HepG2 (cell line): Measurements from ENCODE around the gene SIRT7. TPM values are rescaled to one million over a fixed set of nuclear protein-coding genes. Genes with fewer than 3 reads are reported as not detected.

Experiments used
- EZH2 ChIP-seq: conservative IDR thresholded peaks from 2 replicates; pipeline ENCODE4 v1.6.1; 2012; ENCODE audit warnings: mild to moderate bottlenecking, low read depth, low read length, moderate library complexity
- KAT7 ChIP-seq: IDR thresholded peaks from 2 replicates; pipeline ENCODE4 v1.6.1; 2018; ENCODE audit warnings: borderline replicate concordance, missing compliant biosample characterization
- KDM2A ChIP-seq: sonication (generic); formaldehyde crosslinking; IDR thresholded peaks from 2 replicates; pipeline ENCODE4 v1.4.0; 2020; ENCODE audit warnings: low read depth, missing genetic modification reagents, borderline replicate concordance
- MIER2 ChIP-seq: IDR thresholded peaks from 2 replicates; pipeline ENCODE4 v1.6.1; 2016; ENCODE audit warnings: missing biosample characterization, missing genetic modification reagents
- PRMT3 ChIP-seq: sonication (generic); formaldehyde crosslinking; IDR thresholded peaks from 2 replicates; pipeline ENCODE4 v1.8.1; 2022; ENCODE audit warnings: low read depth, mild to moderate bottlenecking, moderate library complexity, missing genetic modification reagents, borderline replicate concordance
- PTBP1 ChIP-seq: fragments of 200-400 bp; formaldehyde crosslinking; IDR thresholded peaks from 2 replicates; pipeline ENCODE4 v1.6.1; 2018; ENCODE audit warnings: low read length, low read depth; ENCODE audit not compliant: poor library complexity, severe bottlenecking
- RFX1 ChIP-seq: fragments of 450-650 bp; IDR thresholded peaks from 2 replicates; pipeline ENCODE4 v1.6.1; 2017
- SETDB1 ChIP-seq: sonication (generic); formaldehyde crosslinking; IDR thresholded peaks from 2 replicates; pipeline ENCODE4 v1.5.1; 2020; ENCODE audit warnings: missing genetic modification reagents, mild to moderate bottlenecking, borderline replicate concordance
- SRSF9 ChIP-seq: fragments of 200-400 bp; formaldehyde crosslinking; IDR thresholded peaks from 2 replicates; pipeline ENCODE4 v1.6.1; 2018; ENCODE audit warnings: borderline replicate concordance, mild to moderate bottlenecking, low read depth, low read length; ENCODE audit not compliant: insufficient read depth, poor library complexity, severe bottlenecking
- ZBTB38 ChIP-seq: sonication (generic); formaldehyde crosslinking; IDR thresholded peaks from 2 replicates; pipeline ENCODE4 v1.5.1; 2020; ENCODE audit warnings: mild to moderate bottlenecking, missing genetic modification reagents
- ZEB1 ChIP-seq: IDR thresholded peaks from 2 replicates; pipeline ENCODE4 v1.6.1; 2012; ENCODE audit warnings: mild to moderate bottlenecking, low read depth, inconsistent platforms; ENCODE audit not compliant: insufficient replicate concordance
- ZNF136 ChIP-seq: sonication (generic); formaldehyde crosslinking; IDR thresholded peaks from 2 replicates; pipeline ENCODE4 v1.8.1; 2022; ENCODE audit warnings: low read depth, mild to moderate bottlenecking, moderate library complexity, missing genetic modification reagents
- ZNF335 ChIP-seq: sonication (generic); formaldehyde crosslinking; IDR thresholded peaks from 2 replicates; pipeline ENCODE4 v1.4.0; 2020; ENCODE audit warnings: missing genetic modification reagents
- ZNF605 ChIP-seq: sonication (generic); formaldehyde crosslinking; IDR thresholded peaks from 2 replicates; pipeline ENCODE4 v1.8.0; 2022; ENCODE audit warnings: mild to moderate bottlenecking, missing genetic modification reagents
- ZNF724P ChIP-seq: sonication (generic); formaldehyde crosslinking; IDR thresholded peaks from 2 replicates; pipeline ENCODE4 v1.8.0; 2022; ENCODE audit warnings: missing genetic modification reagents, borderline replicate concordance
- ZSCAN29 ChIP-seq: sonication (generic); formaldehyde crosslinking; conservative IDR thresholded peaks from 2 replicates; pipeline ENCODE4 v1.4.0; 2020; ENCODE audit warnings: mild to moderate bottlenecking, missing genetic modification reagents
- polyA plus RNA-seq, 8 experiments: library from polyadenylated mRNA; depleted of rRNA in 3 of 8; stranded (reverse) in 7 of 8; unstranded in 1 of 8; fragments of >200 nt; fragmentation: Illumina TruSeq in 4 of 8; extraction: Trizol in 4 of 8; gene quantifications; 2 replicates each; pipeline versions ENCODE4 v1.2.1 to v1.2.3, GENCODE V29; 2011 to 2016; ENCODE audit warnings: low read depth in 4 of 8, missing spikeins in 1 of 8, mixed read lengths in 1 of 8; ENCODE audit not compliant: insufficient read depth in 1 of 8
- total RNA-seq, 5 experiments: library from RNA; depleted of rRNA; stranded (reverse); fragments of >200 nt; fragmentation: Illumina TruSeq; extraction: Trizol; gene quantifications; 2 replicates each; pipeline ENCODE4 v1.2.3, GENCODE V29; 2016; ENCODE audit warnings: low read depth in 1 of 5
- TF ChIP-seq, protein P1 (sequence below): sonication (generic); formaldehyde crosslinking; conservative IDR thresholded peaks from 2 replicates; pipeline ENCODE4 v1.8.1; 2023; ENCODE audit warnings: missing genetic modification reagents
- TF ChIP-seq, protein P2 (sequence below): sonication (generic); formaldehyde crosslinking; IDR thresholded peaks from 2 replicates; pipeline ENCODE4 v1.8.0; 2023; ENCODE audit warnings: mild to moderate bottlenecking, missing genetic modification reagents
- TF ChIP-seq, protein P3 (sequence below): sonication (generic); formaldehyde crosslinking; IDR thresholded peaks from 2 replicates; pipeline ENCODE4 v1.5.1; 2020; ENCODE audit warnings: missing genetic modification reagents, mild to moderate bottlenecking, borderline replicate concordance
- TF ChIP-seq, protein P4 (sequence below): sonication (generic); formaldehyde crosslinking; IDR thresholded peaks from 2 replicates; pipeline ENCODE4 v1.4.0; 2020; ENCODE audit warnings: missing genetic modification reagents

Gene SIRT7
- total and polyA plus RNA-seq, 2 of the 13 experiments (the other 11 are each of a cell fraction or from before 2014, with no cell fraction given): 8.3 to 24.8 TPM

DNA sequence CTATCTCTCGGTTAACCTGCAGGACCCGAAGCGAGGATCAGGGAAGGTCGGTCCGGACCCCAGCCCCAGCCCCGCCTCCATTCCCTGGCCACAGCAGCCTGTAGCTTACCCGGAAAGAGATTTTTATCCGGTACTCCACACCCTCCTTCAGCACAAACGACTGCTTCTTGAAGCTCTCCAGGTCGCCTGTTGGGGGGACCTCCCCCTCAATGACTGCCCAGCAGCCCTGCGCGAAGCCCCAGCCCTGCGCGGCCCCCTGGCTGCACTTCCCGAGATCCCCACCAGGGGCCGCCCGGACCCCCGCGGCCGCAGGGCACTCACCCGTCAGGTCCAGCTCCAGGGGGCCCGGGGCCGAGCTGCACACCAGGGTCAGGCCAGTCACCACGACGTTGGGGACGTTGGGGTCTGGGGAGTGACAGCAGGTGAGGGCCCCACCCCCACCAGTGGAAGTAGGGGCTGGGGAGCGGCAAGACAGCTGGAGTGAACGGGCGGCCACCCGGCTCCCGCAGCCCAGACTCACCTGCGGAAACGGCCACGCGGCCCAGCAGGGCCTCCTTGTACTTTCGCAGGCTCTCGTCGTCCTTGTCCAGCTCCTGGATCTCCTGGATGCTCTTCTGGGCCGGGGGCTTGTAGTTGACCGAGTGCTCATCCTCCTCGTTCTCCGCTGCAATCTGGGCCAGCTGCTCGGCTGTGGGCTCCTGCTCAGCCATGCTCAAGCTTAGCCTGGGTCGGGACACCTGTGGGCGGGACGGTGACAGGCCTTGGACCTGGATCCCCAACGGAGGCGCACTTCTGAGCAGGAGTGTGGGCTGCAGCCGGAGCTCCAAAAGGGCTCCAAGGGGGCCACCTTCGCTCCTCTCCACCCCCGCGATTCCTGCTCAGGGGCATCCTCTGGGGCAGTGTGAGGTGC lies 48.5 kb downstream of the SIRT7 start (continued):
- TF ChIP-seq, protein P1, sequence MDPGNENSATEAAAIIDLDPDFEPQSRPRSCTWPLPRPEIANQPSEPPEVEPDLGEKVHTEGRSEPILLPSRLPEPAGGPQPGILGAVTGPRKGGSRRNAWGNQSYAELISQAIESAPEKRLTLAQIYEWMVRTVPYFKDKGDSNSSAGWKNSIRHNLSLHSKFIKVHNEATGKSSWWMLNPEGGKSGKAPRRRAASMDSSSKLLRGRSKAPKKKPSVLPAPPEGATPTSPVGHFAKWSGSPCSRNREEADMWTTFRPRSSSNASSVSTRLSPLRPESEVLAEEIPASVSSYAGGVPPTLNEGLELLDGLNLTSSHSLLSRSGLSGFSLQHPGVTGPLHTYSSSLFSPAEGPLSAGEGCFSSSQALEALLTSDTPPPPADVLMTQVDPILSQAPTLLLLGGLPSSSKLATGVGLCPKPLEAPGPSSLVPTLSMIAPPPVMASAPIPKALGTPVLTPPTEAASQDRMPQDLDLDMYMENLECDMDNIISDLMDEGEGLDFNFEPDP (CRISPR knock-in tag): no peak
- TF ChIP-seq MIER2 (CRISPR knock-in tag): no peak
- TF ChIP-seq ZNF724P (CRISPR knock-in tag): no peak
- peak; percentile 9 for TF ChIP-seq ZEB1
- TF ChIP-seq ZNF136 (CRISPR knock-in tag): 0 out of 2 replicates have a peak, but pooled peaks have one; percentile 43
- TF ChIP-seq SETDB1 (CRISPR knock-in tag): no peak
- no peak for TF ChIP-seq ZNF335 (CRISPR knock-in tag)
- peak; percentile 67; the same call in 1 of the 2 replicates for TF ChIP-seq PRMT3 (CRISPR knock-in tag)
- TF ChIP-seq, protein P2, sequence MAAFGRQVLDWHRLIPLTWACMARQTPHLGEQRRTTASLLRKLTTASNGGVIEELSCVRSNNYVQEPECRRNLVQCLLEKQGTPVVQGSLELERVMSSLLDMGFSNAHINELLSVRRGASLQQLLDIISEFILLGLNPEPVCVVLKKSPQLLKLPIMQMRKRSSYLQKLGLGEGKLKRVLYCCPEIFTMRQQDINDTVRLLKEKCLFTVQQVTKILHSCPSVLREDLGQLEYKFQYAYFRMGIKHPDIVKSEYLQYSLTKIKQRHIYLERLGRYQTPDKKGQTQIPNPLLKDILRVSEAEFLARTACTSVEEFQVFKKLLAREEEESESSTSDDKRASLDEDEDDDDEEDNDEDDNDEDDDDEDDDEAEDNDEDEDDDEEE: no peak; the same call in 1 of the 2 replicates
- TF ChIP-seq, protein P3, sequence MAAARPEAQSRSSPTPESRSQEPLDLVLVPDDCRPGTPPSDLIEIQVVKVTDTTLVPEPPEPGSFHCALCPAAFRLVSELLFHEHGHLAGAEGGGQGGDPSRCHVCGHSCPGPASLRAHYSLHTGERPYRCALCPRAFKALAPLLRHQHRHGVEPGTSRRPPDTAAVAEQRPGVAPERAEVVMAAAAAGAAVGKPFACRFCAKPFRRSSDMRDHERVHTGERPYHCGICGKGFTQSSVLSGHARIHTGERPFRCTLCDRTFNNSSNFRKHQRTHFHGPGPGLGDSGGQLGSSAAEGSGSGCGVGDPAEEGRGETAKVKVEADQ (CRISPR knock-in tag): no peak
- TF ChIP-seq KAT7 (CRISPR knock-in tag): no peak
- TF ChIP-seq SRSF9: no peak
- TF ChIP-seq PTBP1: peak; percentile 5
- no peak for TF ChIP-seq EZH2
- TF ChIP-seq ZSCAN29 (CRISPR knock-in tag): no peak
- peak; percentile 38; the same call in 1 of the 2 replicates for TF ChIP-seq ZNF605 (CRISPR knock-in tag)
- no peak for TF ChIP-seq RFX1
- TF ChIP-seq ZBTB38 (CRISPR knock-in tag): peak; percentile 95
- TF ChIP-seq, protein P4, sequence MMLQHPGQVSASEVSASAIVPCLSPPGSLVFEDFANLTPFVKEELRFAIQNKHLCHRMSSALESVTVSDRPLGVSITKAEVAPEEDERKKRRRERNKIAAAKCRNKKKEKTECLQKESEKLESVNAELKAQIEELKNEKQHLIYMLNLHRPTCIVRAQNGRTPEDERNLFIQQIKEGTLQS (CRISPR knock-in tag): 0 out of 2 replicates have a peak, but pooled peaks have one; percentile 2
- TF ChIP-seq KDM2A (CRISPR knock-in tag): peak; percentile 90
